Adrenal gland (tissue), 12 donors: Measurements from ENCODE around the gene LMTK2. TPM values are rescaled to one million over a fixed set of nuclear protein-coding genes. Genes with fewer than 3 reads are reported as not detected.

Source experiments
- DNase-seq, 7 donors: peaks; one replicate each; pipeline ENCODE4 v3.0.0-alpha.2; 2019 to 2020
- H3K27ac ChIP-seq, 5 donors: fragments of 200-600 bp; sonication (generic) in 4 of 5; 1 replicate in 3 of 5; 2 replicates in 2 of 5; pipeline versions ENCODE4 v1.5.1 to v1.8.0; 2016 to 2020; ENCODE audit warnings: mild to moderate bottlenecking in 1 of 5
- H3K27me3 ChIP-seq: fragments of 200-600 bp; 2 replicates; pipeline ENCODE4 v1.8.0; 2021
- H3K36me3 ChIP-seq, 2 donors: fragments of 200-600 bp; replicated peaks in 1 of 2; 1 replicate in 1 of 2; 2 replicates in 1 of 2; pipeline versions ENCODE4 v1.5.1 to v1.8.0; 2018 to 2022
- H3K4me1 ChIP-seq, 2 donors: fragments of 200-600 bp; replicated peaks in 1 of 2; 1 replicate in 1 of 2; 2 replicates in 1 of 2; pipeline versions ENCODE4 v1.5.1 to v1.8.0; 2018 to 2021
- H3K4me3 ChIP-seq, 4 donors: fragments of 200-600 bp; sonication (generic) in 3 of 4; one replicate each; pipeline ENCODE4 v1.5.1; 2016 to 2018
- H3K9me3 ChIP-seq, 3 donors: fragments of 200-600 bp; sonication (generic) in 1 of 3; replicated peaks in 1 of 3; 1 replicate in 2 of 3; 2 replicates in 1 of 3; pipeline versions ENCODE4 v1.5.1 to v1.8.0; 2016 to 2021
- CTCF ChIP-seq, 6 experiments: fragments of 450-650 bp in 4 of 6; fragments of 200-600 bp in 2 of 6; sonication (generic) in 1 of 6; IDR thresholded peaks; 1 replicate in 5 of 6; 2 replicates in 1 of 6; pipeline versions ENCODE4 v1.5.1 to v1.8.0; 2016 to 2021; ENCODE audit warnings: antibody characterized with exemption in 6 of 6, mild to moderate bottlenecking in 2 of 6, moderate library complexity in 1 of 6
- POLR2A ChIP-seq, 2 donors: fragments of 450-650 bp; IDR thresholded peaks; one replicate each; pipeline ENCODE4 v1.6.1; 2017; ENCODE audit warnings: antibody characterized with exemption in 2 of 2, mild to moderate bottlenecking in 2 of 2, moderate library complexity in 1 of 2
- WGBS, 4 donors: extraction: QIAGEN DNeasy Blood & Tissue Kit in 2 of 4; methylation state at CpG; one replicate each; pipeline versions ENCODE4 v1.1.5 to v1.1.7; 2013 to 2017; 5-methylcytosine and 5-hydroxymethylcytosine counted together
- intact Hi-C, 2 donors: fragments of 100-400 bp; cut with DNase I; formaldehyde crosslinking; loops; one replicate each; pipeline versions ENCODE4 v1.14.1 to v1.15.0; 2022 to 2023
- polyA plus RNA-seq, 3 donors: library from polyadenylated mRNA; stranded (reverse); fragments of 200-250 nt in 2 of 3; fragments of 350-450 nt in 1 of 3; fragmentation: Illumina TruSeq in 1 of 3; extraction: RNeasy Lipid Tissue Mini Kit (QIAGEN cat#74804) in 1 of 3; gene quantifications; one replicate each; pipeline ENCODE4 v1.2.3, GENCODE V29; 2013 to 2014
- total RNA-seq, 9 donors: library from RNA; depleted of rRNA in 4 of 9; stranded (reverse); fragments of >200 nt in 4 of 9; fragments of 120-200 nt in 1 of 9; fragmentation: NEBNext Ultra II Directional in 1 of 9; extraction: Animal tissue kit (Norgen Biotek cat#: 25700) in 1 of 9; gene quantifications; one replicate each; pipeline versions ENCODE4 v1.1.0 to v1.2.4, GENCODE V29; 2013 to 2023
- donor health status: healthy with polysubstance abuse.
- donor health status: Bipolar disorder and iron deficiency.
- donor health status: DM: yes; HTN: yes; CAD: no.
- donor health status: DM: no; HTN: no; CAD: no.
- donor health status: DM: no; HTN: no; CAD: no.
- donor health status: DM: yes; HTN: yes; CAD: no.

Gene LMTK2
- total and polyA plus RNA-seq, 12 donors: 3.4 to 36.2 (median 22.4) TPM

DNA sequence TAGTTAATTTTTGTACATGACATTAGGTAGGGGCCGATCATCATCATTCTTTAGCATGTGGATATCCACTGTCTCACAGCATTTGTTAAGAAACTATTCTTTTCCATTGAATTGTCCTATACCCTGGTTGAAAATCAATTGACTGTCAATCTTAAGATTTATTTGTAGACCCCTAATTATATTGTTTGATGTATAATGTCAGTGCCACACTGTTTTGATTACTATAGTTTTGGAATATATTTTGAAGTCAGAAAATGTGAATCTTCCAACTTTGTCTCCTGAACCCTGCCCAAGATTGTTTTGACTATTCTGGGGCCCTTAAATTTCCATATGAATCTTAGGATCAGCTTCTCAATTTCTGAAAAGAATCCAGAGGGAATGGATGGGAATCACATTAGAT, 6.6 kb upstream of the LMTK2 start:
- Histone ChIP-seq H3K27me3 (no peaks in the 10 kb centered on the region), H3K9me3 (peaks cover 0 to 14% (median 6%) of the 10 kb centered on the region in 3 donors), H3K27ac (no peak overlapping the region), H3K36me3 (no peaks in the 10 kb centered on the region), H3K4me1 (no peaks in the 10 kb centered on the region), H3K4me3 (no peak overlapping the region)
- TF ChIP-seq CTCF (IDR thresholded peaks at IDR 0.05) (no peak), POLR2A (IDR thresholded peaks at IDR 0.05) (no peak)
- intact Hi-C loops: loop anchor here (5.0 kb wide), 1 partner anchor 78 kb away; no protein-coding TSS in a partner anchor
- DNase-seq: no peak
- 83 to 97% (median 88%) methylated on average over 1 of the region's 1 CpG for WGBS, 4 donors

GRCh38 chr7:98102170-98102569, 4.5 kb upstream of the LMTK2 start:
- H3K4me3 ChIP-seq: no peak overlapping the region
- H3K36me3 ChIP-seq: no peaks in the 10 kb centered on the region
- no peak for TF ChIP-seq POLR2A (IDR thresholded peaks at IDR 0.05)
- TF ChIP-seq CTCF (IDR thresholded peaks at IDR 0.05): no peak
- intact Hi-C loops: loop anchor here (5.0 kb wide), 1 partner anchor 80 kb away; no protein-coding TSS in a partner anchor
- no peak overlapping the region for H3K27ac ChIP-seq
- peaks cover 0 to 14% (median 0%) of the 10 kb centered on the region in 3 donors for H3K9me3 ChIP-seq
- 57 to 68% (median 64%) methylated on average over 1 of the region's 1 CpG for WGBS, 4 donors
- H3K27me3 ChIP-seq: no peaks in the 10 kb centered on the region
- H3K4me1 ChIP-seq: peaks cover 0 to 3% of the 10 kb centered on the region in 2 donors
- DNase-seq: no peak

GRCh38 chr7:98105942-98106544, 619 bp upstream of the LMTK2 start:
- no peaks in the 10 kb centered on the region for H3K27me3 ChIP-seq
- H3K9me3 ChIP-seq: peaks cover 0 to 6% (median 0%) of the 10 kb centered on the region in 3 donors
- no peak for DNase-seq
- H3K4me1 ChIP-seq: peaks cover 17 to 34% of the 10 kb centered on the region in 2 donors
- WGBS, 4 donors: 53 to 68% (median 59%) methylated on average over 3 to 6 of the region's 6 CpGs
- H3K27ac ChIP-seq: no peak overlapping the region
- no peak overlapping the region for H3K4me3 ChIP-seq
- no peak for TF ChIP-seq POLR2A (IDR thresholded peaks at IDR 0.05)
- no peak for TF ChIP-seq CTCF (IDR thresholded peaks at IDR 0.05)
- no peaks in the 10 kb centered on the region for H3K36me3 ChIP-seq
- intact Hi-C loops: loop anchor here (1.0 to 2.0 kb wide), 2 partner anchors 62 to 63 kb away; no protein-coding TSS in a partner anchor

DNA sequence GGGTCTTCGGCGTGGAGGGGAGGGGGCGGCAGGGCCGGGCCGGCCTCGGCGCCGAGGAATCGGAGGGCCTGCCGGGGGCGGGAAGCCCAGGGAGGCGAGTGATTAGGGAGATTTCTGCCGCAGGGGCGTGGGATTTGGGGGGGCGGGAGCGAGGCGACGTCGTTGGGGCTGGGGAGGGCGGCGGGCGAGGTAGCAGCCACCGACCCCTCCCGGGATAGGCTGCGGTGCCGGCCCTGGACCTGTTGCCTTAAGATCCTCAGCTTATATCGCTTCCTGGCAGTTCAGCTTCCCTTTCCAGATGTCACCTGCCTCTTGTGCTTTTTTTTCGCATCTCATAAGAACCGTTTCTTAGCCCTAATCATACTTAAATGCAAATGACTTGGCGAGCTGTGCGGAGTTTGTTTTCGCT, 655 bp downstream of the LMTK2 start:
- TF ChIP-seq POLR2A (IDR thresholded peaks at IDR 0.05): no peak
- no peak for TF ChIP-seq CTCF (IDR thresholded peaks at IDR 0.05)
- no peaks in the 10 kb centered on the region for H3K27me3 ChIP-seq
- H3K27ac ChIP-seq: peak overlapping the region in 4 of 5 donors; percentile 73 to 92 (median 87)
- intact Hi-C loops: loop anchor here in 1 of 2 donors (2.0 kb wide), 1 partner anchor 61 kb away; no protein-coding TSS in a partner anchor
- WGBS, 4 donors: 0 to 2% (median 1%) methylated on average over 6 to 32 of the region's 32 CpGs
- H3K4me3 ChIP-seq: peak overlapping the region; percentile 92 to 99 (median 96)
- DNase-seq: peak in 4 of 7 donors; percentile 26 to 42 (median 36)
- H3K4me1 ChIP-seq: peaks cover 18 to 41% of the 10 kb centered on the region in 2 donors
- no peaks in the 10 kb centered on the region for H3K36me3 ChIP-seq
- H3K9me3 ChIP-seq: peaks cover 0 to 2% (median 0%) of the 10 kb centered on the region in 3 donors
